GM19397 (cell line): Measurements from ENCODE around the gene NSUN6.

Source experiments
- ATAC-seq: cut with Tn5 transposase; IDR thresholded peaks from one replicate; pipeline ENCODE4 v1.9.1; 2021; ENCODE audit warnings: mild to moderate bottlenecking, moderate library complexity; ENCODE audit not compliant: unreplicated experiment

Gene NSUN6

DNA sequence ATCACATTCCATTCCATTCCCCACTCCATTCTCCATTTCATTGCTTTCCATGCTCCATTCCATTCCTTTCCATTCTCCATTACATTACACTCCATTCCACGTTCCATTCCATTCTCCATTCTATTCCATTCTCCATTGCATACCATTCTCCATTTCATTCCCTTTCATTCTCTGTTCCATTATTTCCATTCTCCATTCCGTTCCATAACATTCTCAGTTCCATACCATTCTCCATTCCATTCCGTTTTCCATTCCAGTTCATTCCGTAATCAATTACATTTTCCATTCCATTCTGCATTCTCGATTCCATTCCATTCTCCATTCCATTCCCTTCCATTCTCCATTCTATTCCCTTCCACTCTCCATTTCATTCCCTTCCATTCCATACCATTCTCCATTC lies 86.4 kb downstream of the NSUN6 start:
- no peak for ATAC-seq

DNA sequence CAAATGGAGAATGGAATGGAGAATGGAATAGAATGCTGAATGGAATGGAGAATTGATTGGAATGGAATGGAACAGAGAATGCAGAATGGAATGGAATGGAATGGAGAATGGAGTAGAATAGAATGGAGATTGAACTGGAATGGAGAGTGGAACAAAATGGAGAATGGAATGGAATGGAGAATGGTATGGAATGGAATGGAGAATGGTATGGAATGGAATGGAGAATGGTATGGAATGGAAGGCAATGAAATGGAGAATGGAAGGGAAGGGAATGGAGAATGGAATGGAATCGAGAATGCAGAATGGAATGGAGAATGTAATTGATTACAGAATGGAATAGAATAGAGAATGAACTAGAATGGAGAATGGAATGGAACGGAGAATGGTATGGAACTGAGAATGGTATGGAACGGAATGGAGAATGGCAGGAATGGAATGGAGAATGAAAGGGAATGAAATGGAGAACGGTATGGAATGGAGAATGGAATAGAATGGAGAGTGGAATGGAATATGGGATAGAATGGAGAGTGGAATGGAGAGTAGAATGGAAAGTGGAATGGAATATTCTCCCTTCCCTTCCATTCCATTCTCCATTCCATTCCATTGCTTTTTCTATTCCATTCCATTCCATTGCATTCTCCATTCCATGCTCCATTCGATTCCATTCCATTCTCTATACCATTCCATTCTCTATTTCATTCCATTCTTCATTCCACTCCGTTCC lies 88.2 kb downstream of the NSUN6 start:
- no peak for ATAC-seq

GRCh38 chr10:18561861-18562551 lies 89.4 kb downstream of the NSUN6 start:
- ATAC-seq = no peak

DNA sequence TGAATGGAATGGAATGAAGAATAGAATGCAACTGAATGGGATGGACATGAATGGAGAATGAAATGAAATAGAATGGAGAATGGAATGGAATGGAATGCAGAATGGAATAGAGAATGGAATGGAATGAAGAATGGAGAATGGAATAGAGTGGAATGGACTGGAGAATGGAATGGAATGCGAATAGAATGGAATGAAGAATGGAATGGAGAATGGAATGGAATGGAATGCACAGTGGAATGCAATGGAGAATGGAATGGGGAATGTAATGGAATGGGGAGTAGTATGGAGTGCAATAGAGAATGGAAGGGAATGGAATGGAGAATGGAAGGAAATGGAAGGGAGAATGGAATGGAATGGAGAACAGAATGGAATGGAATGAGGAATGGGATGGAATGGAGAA lies 93.4 kb downstream of the NSUN6 start:
- no peak for ATAC-seq

GRCh38 chr10:18556522-18557147 lies 94.8 kb downstream of the NSUN6 start:
- no peak for ATAC-seq

DNA sequence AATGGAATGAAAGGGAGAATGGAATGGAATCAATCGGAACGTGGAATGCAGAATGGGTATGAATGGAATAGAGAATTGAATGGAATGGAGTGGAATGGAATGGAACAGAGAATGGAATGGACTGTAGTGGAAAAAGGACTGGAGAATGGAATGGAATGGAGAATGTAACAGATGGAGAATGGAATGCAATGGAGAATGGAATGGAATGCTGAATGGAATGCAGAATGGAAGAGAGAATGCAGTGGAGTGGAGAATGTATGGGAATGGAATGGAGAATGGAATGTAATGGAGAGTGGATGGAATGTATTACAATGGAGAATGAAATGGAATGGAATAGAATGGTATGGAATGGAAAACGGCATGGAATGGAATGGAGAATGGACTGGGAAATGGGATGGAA lies 96.9 kb downstream of the NSUN6 start:
- no peak for ATAC-seq

DNA sequence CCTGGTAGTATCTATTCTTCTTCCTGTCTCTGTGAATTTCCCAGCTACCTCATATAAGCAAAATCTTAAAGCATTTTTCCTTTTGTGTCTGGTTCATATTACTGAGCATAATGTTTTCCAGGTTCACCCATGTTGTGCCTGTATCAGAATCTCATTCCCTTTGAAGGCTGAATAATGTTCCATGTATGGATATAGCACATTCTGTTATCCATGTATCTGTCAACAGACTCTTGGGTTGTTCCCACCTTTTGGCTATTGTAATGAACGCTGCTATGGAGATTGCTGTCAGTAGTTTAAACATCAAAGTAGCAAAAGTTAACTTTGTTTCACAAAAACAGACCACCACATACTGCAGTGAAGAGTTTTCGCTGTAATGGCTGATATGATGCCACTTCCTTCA lies 99.9 kb downstream of the NSUN6 start:
- no peak for ATAC-seq

DNA sequence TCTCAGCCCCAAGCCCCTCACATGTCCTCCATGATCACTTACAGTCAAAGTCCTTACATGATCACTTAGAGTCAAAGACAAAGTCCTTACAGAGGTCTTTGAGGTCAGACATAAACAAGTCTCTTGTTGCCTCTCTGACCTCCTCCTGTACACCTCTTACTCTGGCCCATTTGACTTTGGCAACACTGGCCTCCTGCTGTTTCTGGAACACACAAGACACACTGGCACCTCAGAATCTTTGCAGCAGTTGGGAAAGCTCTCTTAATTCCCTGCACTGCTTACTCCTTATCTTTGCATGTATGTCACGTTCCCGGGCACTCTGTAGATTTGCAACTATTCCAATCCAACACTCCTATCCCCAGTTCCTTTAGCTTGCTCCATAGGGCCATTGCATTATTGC lies 102.3 kb downstream of the NSUN6 start:
- no peak for ATAC-seq

GRCh38 chr10:18545621-18546305 lies 105.6 kb downstream of the NSUN6 start:
- ATAC-seq = no peak

DNA sequence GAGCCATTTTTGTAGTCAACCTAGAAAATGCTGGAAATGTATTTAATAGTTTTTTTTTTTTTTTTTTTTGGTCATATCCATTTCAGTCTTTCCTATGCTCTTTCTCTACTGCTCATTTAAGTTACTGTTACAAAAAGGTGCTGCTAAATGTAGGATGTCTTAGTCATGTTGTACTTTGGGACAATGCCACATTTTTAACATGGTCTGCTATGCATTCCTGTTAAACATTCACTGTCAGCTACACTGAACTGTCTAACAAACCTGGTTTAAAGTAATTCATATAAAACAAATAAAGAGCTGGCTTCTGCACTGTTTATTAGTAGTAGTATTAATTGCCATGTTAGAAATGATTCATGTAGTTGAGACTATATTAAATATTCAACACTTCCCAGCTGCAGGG lies 108.6 kb downstream of the NSUN6 start:
- no peak for ATAC-seq

DNA sequence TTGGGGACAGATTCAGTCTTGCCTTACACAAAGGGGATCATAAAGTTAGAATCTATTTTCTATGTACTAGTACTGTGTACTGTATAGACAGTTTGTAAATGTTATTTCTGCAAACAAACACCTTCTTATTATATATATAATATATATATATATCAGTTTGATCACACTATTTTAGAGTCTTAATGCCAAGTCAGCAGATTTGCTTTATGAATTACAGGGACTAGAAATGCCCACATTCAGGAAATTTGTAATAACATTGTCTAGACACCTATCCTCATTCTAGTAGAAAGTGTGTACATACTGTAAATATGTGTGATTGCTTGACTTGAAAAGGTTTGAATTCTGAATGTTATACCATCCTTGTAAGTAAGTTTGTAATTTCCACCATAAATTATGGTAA lies 111.2 kb downstream of the NSUN6 start:
- ATAC-seq = no peak

DNA sequence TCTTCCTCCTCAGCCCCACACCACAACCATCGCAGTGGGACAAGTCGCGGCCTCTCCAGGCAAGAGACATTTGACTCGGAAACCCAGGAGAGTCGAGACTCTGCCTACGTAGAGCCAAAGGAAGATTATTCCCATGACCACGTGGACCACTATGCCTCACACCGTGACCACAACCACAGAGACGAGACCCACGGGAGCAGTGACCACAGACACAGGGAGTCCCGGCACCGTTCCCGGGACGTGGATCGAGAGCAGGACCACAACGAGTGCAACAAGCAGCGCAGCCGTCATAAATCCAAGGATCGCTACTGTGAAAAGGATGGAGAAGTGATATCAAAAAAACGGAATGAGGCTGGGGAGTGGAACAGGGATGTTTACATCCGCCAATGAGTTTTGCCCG lies 112.1 kb downstream of the NSUN6 start:
- no peak for ATAC-seq

DNA sequence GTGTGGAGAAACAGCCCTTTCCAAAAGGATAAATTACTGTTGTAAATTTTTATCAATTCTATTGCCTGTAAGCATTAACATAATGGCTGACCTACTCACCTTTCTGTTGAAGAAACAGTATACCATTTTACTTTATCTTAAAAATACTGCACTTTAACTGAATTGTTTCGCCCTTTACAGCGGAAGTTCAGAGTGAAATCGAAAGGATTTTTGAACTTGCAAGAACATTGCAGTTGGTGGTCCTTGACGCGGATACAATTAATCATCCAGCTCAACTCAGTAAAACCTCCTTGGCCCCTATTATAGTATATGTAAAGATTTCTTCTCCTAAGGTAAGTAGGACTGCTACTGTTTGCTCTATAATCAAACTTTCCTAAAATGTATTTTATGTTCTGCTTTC lies 117.5 kb downstream of the NSUN6 start:
- no peak for ATAC-seq

DNA sequence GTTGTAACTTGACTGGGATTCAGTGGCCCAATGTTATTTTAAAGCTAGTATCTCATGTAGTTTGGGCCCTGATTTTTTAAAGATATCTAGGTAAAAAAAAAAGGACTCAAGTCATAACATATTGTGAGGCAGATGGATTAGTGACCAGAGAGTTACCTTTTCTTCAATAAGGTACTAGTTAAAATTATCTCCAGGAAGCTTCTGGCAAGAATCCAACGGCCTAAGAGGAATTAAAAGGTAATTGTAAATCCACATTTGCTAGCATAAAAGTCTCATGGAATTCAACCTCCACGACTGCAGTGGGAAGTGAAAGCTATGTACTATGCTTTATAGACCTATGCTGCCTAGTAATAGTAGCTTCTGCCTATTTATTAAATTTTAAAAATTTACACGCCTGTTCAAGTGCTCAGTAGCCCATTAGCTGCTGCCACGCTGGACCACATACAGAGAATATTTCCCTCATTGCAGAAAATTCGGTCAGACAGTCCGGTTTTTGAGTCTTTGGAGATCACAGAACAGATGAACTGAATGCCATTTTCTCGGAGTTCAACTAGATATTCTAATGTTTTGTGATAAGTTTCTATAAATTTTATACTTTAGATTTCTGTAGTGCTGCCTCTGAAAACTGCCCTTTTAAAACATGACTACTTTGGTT lies 118.4 kb downstream of the NSUN6 start:
- no peak for ATAC-seq

DNA sequence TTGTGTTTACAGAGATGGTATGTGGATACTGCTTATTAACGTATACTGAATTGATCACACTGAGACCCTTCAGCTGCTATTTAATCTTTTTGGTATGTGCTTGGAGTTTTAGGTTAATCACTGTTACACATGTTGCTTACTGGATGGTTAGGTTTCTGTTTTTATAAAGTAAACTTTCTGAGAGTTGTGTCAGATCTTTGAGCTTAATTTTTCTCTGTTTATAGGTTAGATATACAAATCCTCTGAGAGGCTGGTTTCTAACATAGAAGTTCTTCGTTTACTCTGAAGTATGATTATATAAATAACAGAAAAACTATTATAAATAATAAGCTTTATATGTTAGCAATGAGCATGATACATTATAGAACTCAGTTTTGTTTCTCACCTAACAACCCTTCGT lies 123.1 kb downstream of the NSUN6 start:
- ATAC-seq = no peak

- no peak for ATAC-seq
Observed at GRCh38 chr10:18527687-18528086, 123.7 kb downstream of the NSUN6 start.

GRCh38 chr10:18523858-18524257 lies 127.5 kb downstream of the NSUN6 start:
- ATAC-seq = no peak

GRCh38 chr10:18523025-18523424 lies 128.4 kb downstream of the NSUN6 start:
- ATAC-seq = no peak

GRCh38 chr10:18516851-18517250 lies 134.5 kb downstream of the NSUN6 start:
- no peak for ATAC-seq

DNA sequence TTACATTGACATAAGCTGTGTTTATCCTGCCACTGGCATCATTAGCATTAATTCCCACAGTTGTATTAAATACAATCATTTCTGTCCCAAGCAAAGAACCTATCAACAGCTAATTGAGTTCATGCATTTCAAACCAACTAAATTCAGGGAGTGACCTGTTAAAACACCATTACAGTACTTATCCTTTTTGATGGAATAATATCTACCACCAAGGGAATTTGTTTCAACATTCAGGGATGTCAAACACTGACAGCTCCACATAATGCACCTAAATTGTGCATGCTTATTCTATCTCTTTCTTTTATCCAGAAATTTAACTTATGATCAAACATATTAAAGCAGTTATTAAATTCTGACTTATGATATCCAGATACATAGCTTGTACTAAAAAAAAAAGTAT lies 136.8 kb downstream of the NSUN6 start:
- ATAC-seq = no peak

GRCh38 chr10:18508587-18508986 lies 142.8 kb downstream of the NSUN6 start:
- no peak for ATAC-seq
